H1 (cell line): Measurements from ENCODE around the gene MVP. TPM values are rescaled to one million over a fixed set of nuclear protein-coding genes. Genes with fewer than 3 reads are reported as not detected.

Experiments
- BACH1 ChIP-seq: IDR thresholded peaks from 2 replicates; pipeline ENCODE4 v1.6.1; 2012; ENCODE audit warnings: low read length, improper control_type of control experiment
- POLR2A ChIP-seq, 2 experiments: IDR thresholded peaks; 1 replicate in 1 of 2; 2 replicates in 1 of 2; pipeline ENCODE4 v1.6.1; 2011; ENCODE audit warnings: low read depth in 2 of 2, low read length in 2 of 2, mild to moderate bottlenecking in 2 of 2; ENCODE audit errors: control extremely low read depth in 1 of 2
- SIN3A ChIP-seq, 2 experiments: IDR thresholded peaks in 1 of 2; conservative IDR thresholded peaks in 1 of 2; 2 replicates each; pipeline ENCODE4 v1.6.1; 2011 to 2012; ENCODE audit warnings: low read length in 2 of 2, improper control_type of control experiment in 1 of 2, low read depth in 1 of 2, mild to moderate bottlenecking in 1 of 2
- TEAD4 ChIP-seq: IDR thresholded peaks from 2 replicates; pipeline ENCODE4 v1.6.1; 2012; ENCODE audit warnings: low read depth, low read length, inconsistent platforms, mixed read lengths
- polyA plus RNA-seq, 7 experiments: library from polyadenylated mRNA; depleted of rRNA in 3 of 7; stranded (reverse) in 5 of 7; unstranded in 2 of 7; fragments of >200 nt in 5 of 7; fragments of 200-250 nt in 2 of 7; gene quantifications; 1 replicate in 5 of 7; 2 replicates in 1 of 7; 4 replicates in 1 of 7; pipeline versions ENCODE4 v1.2.1 to v1.2.3, GENCODE V29; 2011 to 2013; ENCODE audit warnings: missing spikeins in 2 of 7, mixed read lengths in 2 of 7
- total RNA-seq: library from RNA; stranded (reverse); fragmentation: NEBNext Ultra II Directional; extraction: Animal tissue kit (Norgen Biotek cat#: 25700); gene quantifications from 2 replicates; pipeline ENCODE4 v1.2.1, GENCODE V29; 2021

MVP gene
- total and polyA plus RNA-seq, 2 of the 8 experiments (the other 6 are each of a cell fraction or from before 2014, with no cell fraction given), result 1.9 TPM

DNA sequence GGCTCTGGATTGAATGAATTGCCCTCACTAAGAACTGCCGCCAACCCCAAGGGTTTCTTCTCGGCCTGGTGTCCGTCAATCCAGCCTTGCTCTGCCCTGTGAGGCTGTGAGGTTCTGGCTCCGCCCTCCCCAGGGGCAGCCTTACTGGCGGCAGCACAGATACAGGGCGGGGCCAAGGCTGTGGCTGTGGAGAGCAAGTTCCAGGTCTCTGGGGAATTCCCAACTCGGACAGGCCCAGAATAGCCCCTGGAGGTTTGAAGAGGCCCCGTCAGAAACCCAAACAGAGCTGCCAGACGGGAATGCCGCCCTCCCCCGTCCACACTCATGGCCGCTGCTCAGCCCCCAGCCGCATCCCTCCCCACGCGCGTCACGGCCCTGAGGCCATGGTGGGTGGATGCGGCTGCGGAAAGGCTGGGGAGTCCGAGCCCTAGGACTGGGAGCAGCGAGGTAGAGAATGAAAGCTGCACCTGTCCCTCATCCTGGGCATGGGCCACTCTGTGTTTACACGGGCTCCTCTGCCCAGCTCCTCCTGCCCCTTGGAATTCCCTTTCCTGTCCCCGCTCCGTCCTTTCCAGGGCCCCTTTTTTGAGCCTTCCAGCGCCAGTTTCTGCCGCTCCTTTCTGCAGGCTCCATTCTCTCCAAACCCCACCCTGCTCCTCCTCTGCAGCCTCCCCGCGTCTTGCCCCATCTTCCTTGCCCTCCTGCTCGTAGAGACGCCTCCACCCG, 8.9 kb upstream of the MVP start (continued):
- 0 out of 2 replicates have a peak, but pooled peaks have one; percentile 25 for TF ChIP-seq TEAD4
- TF ChIP-seq BACH1, result no peak
- TF ChIP-seq POLR2A (IDR thresholded peaks at IDR 0.05; ENCODE audit: control extremely low read depth in 1 of 2, low read depth in 2 of 2, low read length in 2 of 2), result peak in 1 of 2 experiments; percentile 78; a peak in 1 of 3 replicates
- TF ChIP-seq SIN3A (conservative IDR thresholded peaks at IDR 0.05 in 1 of 2, IDR thresholded peaks at IDR 0.05 in 1 of 2; ENCODE audit: low read depth in 1 of 2, low read length in 2 of 2), result peak; percentile 73 to 87
- TF ChIP-seq, all 59 proteins: peak for 10
